AG04450 (cell line): ENCODE results near the gene NFIB. TPM values are rescaled to one million over a fixed set of nuclear protein-coding genes. Genes with fewer than 3 reads are reported as not detected.

Experiments
- CTCF ChIA-PET: fragments of 300-600, 350-600 bp; formaldehyde crosslinking; extraction: SDS; loops from one replicate; lab custom pipeline; 2022; ENCODE audit warnings: antibody characterized with exemption, inconsistent platforms; lab: Charles Lee
- POLR2A ChIA-PET: fragments of 350-600 bp; formaldehyde crosslinking; extraction: SDS; loops from one replicate; lab custom pipeline; 2021; ENCODE audit warnings: antibody characterized with exemption, inconsistent platforms; lab: Yijun Ruan, JAX
- DNase-seq: peaks from one replicate; pipeline ENCODE4 v3.0.0-alpha.2; 2011; ENCODE audit warnings: low read depth, low spot score
- H3K27ac ChIP-seq: one replicate; pipeline ENCODE4 v1.5.1; 2012; ENCODE audit warnings: low read depth, low read length, control low read depth
- H3K27me3 ChIP-seq: one replicate; pipeline ENCODE4 v1.6.0; 2012; ENCODE audit warnings: low read length; ENCODE audit not compliant: control insufficient read depth, insufficient read depth
- H3K4me3 ChIP-seq: 2 replicates; pipeline ENCODE4 v1.5.1; 2011; ENCODE audit warnings: mild to moderate bottlenecking, low read depth, low read length, control low read depth
- H3K9me3 ChIP-seq: 2 replicates; pipeline ENCODE4 v1.5.1; 2012; ENCODE audit warnings: low read length; ENCODE audit not compliant: control insufficient read depth, insufficient read depth
- CTCF ChIP-seq: IDR thresholded peaks from 2 replicates; pipeline ENCODE4 v1.5.1; 2011; ENCODE audit warnings: low read depth, low read length, control low read depth, inconsistent platforms
- polyA plus RNA-seq: library from polyadenylated mRNA; depleted of rRNA; stranded (reverse); fragments of >200 nt; gene quantifications from 2 replicates; pipeline ENCODE4 v1.2.3, GENCODE V29; 2011

Gene NFIB
- polyA plus RNA-seq, 1 experiment: 2.2 TPM

DNA sequence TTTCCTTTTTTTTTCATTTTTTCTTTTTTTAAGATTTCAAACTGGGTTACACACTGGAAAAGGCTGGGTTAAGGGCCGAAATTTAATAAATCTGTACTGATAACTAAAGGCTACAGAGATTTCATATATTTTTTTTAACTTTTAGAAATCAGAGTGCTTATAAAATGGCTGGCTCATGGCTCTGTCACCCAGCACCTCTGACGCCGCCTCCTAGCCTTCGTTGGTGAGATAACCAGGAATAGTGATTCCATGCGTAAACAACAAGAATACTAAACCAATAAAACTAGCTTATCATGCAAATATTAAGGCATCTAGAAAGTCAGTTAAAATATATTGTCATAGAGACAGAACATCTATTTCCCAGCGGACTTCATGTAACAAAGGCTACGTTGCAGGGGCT is 226.4 kb downstream of the NFIB start:
- H3K4me3 ChIP-seq: no peak overlapping the region
- CTCF ChIA-PET: no interaction called here
- H3K27me3 ChIP-seq: no peaks in the 10 kb centered on the region
- TF ChIP-seq CTCF: no peak
- DNase-seq: no peak
- H3K9me3 ChIP-seq: no peaks in the 10 kb centered on the region
- POLR2A ChIA-PET: no interaction called here
- no peak overlapping the region for H3K27ac ChIP-seq

DNA sequence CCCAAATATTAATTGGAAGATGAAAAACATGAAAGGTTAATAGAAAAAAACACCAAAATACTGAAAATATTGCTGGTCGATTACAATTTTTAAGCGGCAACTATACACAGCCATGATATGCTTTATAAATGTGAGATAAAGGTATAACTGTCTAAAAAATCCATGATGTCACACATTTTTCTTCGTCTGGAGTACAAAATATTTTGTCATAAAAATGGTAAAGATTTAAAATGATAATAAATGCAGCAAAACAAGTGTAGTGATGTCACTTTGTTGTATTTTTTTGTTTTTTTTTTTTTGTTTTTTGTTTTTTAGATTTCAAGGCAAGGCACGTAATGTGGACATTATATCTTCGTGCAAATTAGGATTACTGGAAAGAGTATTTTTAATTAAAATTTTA is 227.4 kb downstream of the NFIB start:
- no peaks in the 10 kb centered on the region for H3K9me3 ChIP-seq
- TF ChIP-seq CTCF: no peak
- H3K4me3 ChIP-seq: no peak overlapping the region
- H3K27me3 ChIP-seq: no peaks in the 10 kb centered on the region
- ChIA-PET CTCF (interaction anchor here (0.6 kb wide), 1 partner anchor 680 kb away, joined by 3 read pairs; no protein-coding TSS in a partner anchor), POLR2A (no interaction called here)
- H3K27ac ChIP-seq: no peak overlapping the region
- DNase-seq: no peak

GRCh38 chr9:14085810-14086209 is 228.1 kb downstream of the NFIB start:
- TF ChIP-seq CTCF: no peak

DNA sequence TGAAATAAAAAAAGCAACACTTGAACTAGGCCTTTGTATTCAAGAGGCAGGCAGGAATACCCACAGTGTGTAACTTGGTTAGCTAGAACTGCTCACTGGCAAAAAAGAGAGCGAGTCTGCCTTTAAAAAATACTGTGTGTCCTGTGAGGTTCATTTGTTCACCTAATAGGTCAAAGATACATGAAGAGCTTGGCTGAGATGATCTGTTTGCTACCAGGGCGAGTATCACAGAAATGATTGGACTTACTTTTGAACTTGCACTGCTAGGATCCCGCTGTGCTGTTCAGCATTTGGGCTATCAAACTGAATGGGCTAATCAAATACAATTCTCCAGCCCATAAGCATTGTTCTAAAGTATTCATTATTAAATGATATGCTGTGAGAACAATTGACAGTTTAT is 229.1 kb downstream of the NFIB start:
- ChIA-PET CTCF (no interaction called here), POLR2A (no interaction called here)
- no peak for TF ChIP-seq CTCF

More at GRCh38 chr9:14085810-14086209, 228.1 kb downstream of the NFIB start:
- Histone ChIP-seq H3K4me3 (no peak overlapping the region), H3K9me3 (no peaks in the 10 kb centered on the region), H3K27me3 (no peaks in the 10 kb centered on the region), H3K27ac (no peak overlapping the region)
- ChIA-PET POLR2A (no interaction called here), CTCF (interaction anchor here (0.6 kb wide), 1 partner anchor 681 kb away, joined by 3 read pairs; no protein-coding TSS in a partner anchor)
- DNase-seq: no peak

GRCh38 chr9:14083366-14083765 is 230.6 kb downstream of the NFIB start:
- Histone ChIP-seq H3K27me3 (no peaks in the 10 kb centered on the region), H3K4me3 (no peak overlapping the region), H3K27ac (no peak overlapping the region), H3K9me3 (no peaks in the 10 kb centered on the region)
- CTCF ChIA-PET: interaction anchor here (1.1 kb wide), 1 partner anchor 9 kb away, joined by 3 read pairs; no protein-coding TSS in a partner anchor
- POLR2A ChIA-PET: no interaction called here
- DNase-seq: no peak
- TF ChIP-seq CTCF: no peak

More for the DNA sequence above, 229.1 kb downstream of the NFIB start:
- no peaks in the 10 kb centered on the region for H3K27me3 ChIP-seq
- no peak overlapping the region for H3K4me3 ChIP-seq
- H3K27ac ChIP-seq: no peak overlapping the region
- H3K9me3 ChIP-seq: no peaks in the 10 kb centered on the region
- DNase-seq: no peak
